WTC11 (cell line): ENCODE results near the gene CCDC92. TPM values are rescaled to one million over a fixed set of nuclear protein-coding genes. Genes with fewer than 3 reads are reported as not detected.

Source experiments
- ATAC-seq: fragments of 200-7000 bp; cut with Tn5 transposase; 2 replicates; pipeline ENCODE4 v1.10.0; 2021; ENCODE audit warnings: mild to moderate bottlenecking, moderate library complexity
- CTCF ChIA-PET: fragments of 300-600 bp; sonication (Branson Sonifier 250); formaldehyde crosslinking; loops from one replicate; lab custom pipeline; 2021; ENCODE audit warnings: antibody characterized with exemption; lab: Charles Lee
- POLR2A ChIA-PET: fragments of 350-600 bp; sonication (Branson Sonifier 250); formaldehyde crosslinking; loops from one replicate; lab custom pipeline; 2021; ENCODE audit warnings: antibody characterized with exemption; lab: Charles Lee
- DNase-seq: peaks from one replicate; pipeline ENCODE4 v3.0.0; 2021; ENCODE audit warnings: low spot score
- H3K27ac Mint-ChIP-seq: 2 replicates; pipeline ENCODE4 v1.8.0; 2021; ENCODE audit warnings: mixed read lengths
- H3K27me3 Mint-ChIP-seq: 2 replicates; pipeline ENCODE4 v1.8.0; 2021; ENCODE audit warnings: low read depth, mild to moderate bottlenecking, moderate library complexity, mixed read lengths
- H3K36me3 Mint-ChIP-seq: 2 replicates; pipeline ENCODE4 v1.8.0; 2021; ENCODE audit warnings: mixed read lengths
- H3K4me1 Mint-ChIP-seq: 2 replicates; pipeline ENCODE4 v1.8.0; 2022; ENCODE audit warnings: mixed read lengths
- H3K4me3 Mint-ChIP-seq: 2 replicates; pipeline ENCODE4 v1.8.0; 2021; ENCODE audit warnings: mild to moderate bottlenecking, moderate library complexity, mixed read lengths
- H3K9me3 Mint-ChIP-seq: 2 replicates; pipeline ENCODE4 v1.8.0; 2021; ENCODE audit warnings: mixed read lengths
- ATF1 ChIP-seq: sonication (generic); formaldehyde crosslinking; IDR thresholded peaks from 2 replicates; pipeline ENCODE4 v1.8.1; 2023; ENCODE audit warnings: mild to moderate bottlenecking, moderate library complexity, missing genetic modification reagents
- CREB1 ChIP-seq: sonication (generic); formaldehyde crosslinking; IDR thresholded peaks from 2 replicates; pipeline ENCODE4 v1.8.0; 2023; ENCODE audit warnings: mild to moderate bottlenecking, missing genetic modification reagents
- CREM ChIP-seq: sonication (generic); formaldehyde crosslinking; IDR thresholded peaks from 2 replicates; pipeline ENCODE4 v1.8.1; 2022; ENCODE audit warnings: mild to moderate bottlenecking, missing genetic modification reagents, moderate library complexity
- ESRRA ChIP-seq: sonication (generic); formaldehyde crosslinking; IDR thresholded peaks from 2 replicates; pipeline ENCODE4 v1.8.1; 2022; ENCODE audit warnings: mild to moderate bottlenecking, missing genetic modification reagents, borderline replicate concordance
- GABPB1 ChIP-seq: sonication (generic); formaldehyde crosslinking; IDR thresholded peaks from 2 replicates; pipeline ENCODE4 v1.8.1; 2023; ENCODE audit warnings: mild to moderate bottlenecking, missing genetic modification reagents
- OVOL2 ChIP-seq: fragments of 250-450 bp; sonication (Bioruptor Pico); IDR thresholded peaks from 2 replicates; pipeline ENCODE4 v1.9.0; 2021; ENCODE audit warnings: mild to moderate bottlenecking, borderline replicate concordance
- RELA ChIP-seq: sonication (generic); formaldehyde crosslinking; IDR thresholded peaks from 2 replicates; pipeline ENCODE4 v1.8.1; 2022; ENCODE audit warnings: missing genetic modification reagents, mild to moderate bottlenecking, borderline replicate concordance
- SMAD4 ChIP-seq: sonication (generic); formaldehyde crosslinking; IDR thresholded peaks from 2 replicates; pipeline ENCODE4 v1.8.0; 2022; ENCODE audit warnings: mild to moderate bottlenecking, missing genetic modification reagents
- SP1 ChIP-seq: sonication (generic); formaldehyde crosslinking; conservative IDR thresholded peaks from 2 replicates; pipeline ENCODE4 v1.8.1; 2022; ENCODE audit warnings: missing genetic modification reagents
- ZNF121 ChIP-seq: sonication (generic); formaldehyde crosslinking; IDR thresholded peaks from 2 replicates; pipeline ENCODE4 v1.8.0; 2023; ENCODE audit warnings: missing genetic modification reagents
- ZNF263 ChIP-seq: sonication (generic); formaldehyde crosslinking; IDR thresholded peaks from 2 replicates; pipeline ENCODE4 v1.8.1; 2022; ENCODE audit warnings: low read depth, mild to moderate bottlenecking, moderate library complexity, missing genetic modification reagents
- ZNF396 ChIP-seq: fragments of 250-450 bp; sonication (Bioruptor Pico); IDR thresholded peaks from 2 replicates; pipeline ENCODE4 v1.8.0; 2021; ENCODE audit warnings: mild to moderate bottlenecking, moderate library complexity, borderline replicate concordance
- total RNA-seq: library from RNA; stranded (reverse); gene quantifications from 3 replicates; pipeline ENCODE4 v1.2.3, GENCODE V29; 2021
- TF ChIP-seq, protein P1 (sequence below): sonication (generic); formaldehyde crosslinking; IDR thresholded peaks from 2 replicates; pipeline ENCODE4 v1.8.1; 2022; ENCODE audit warnings: missing genetic modification reagents, borderline replicate concordance
- TF ChIP-seq, protein P2 (sequence below): sonication (generic); formaldehyde crosslinking; IDR thresholded peaks from 2 replicates; pipeline ENCODE4 v1.8.0; 2023; ENCODE audit warnings: mild to moderate bottlenecking, missing genetic modification reagents
- TF ChIP-seq, protein P3 (sequence below): sonication (generic); formaldehyde crosslinking; IDR thresholded peaks from 2 replicates; pipeline ENCODE4 v1.8.1; 2023; ENCODE audit warnings: mild to moderate bottlenecking, missing genetic modification reagents, moderate library complexity
- TF ChIP-seq, protein P4 (sequence below): fragments of 250-450 bp; sonication (Bioruptor Pico); IDR thresholded peaks from 2 replicates; pipeline ENCODE4 v2.1.2; 2022; ENCODE audit warnings: mild to moderate bottlenecking, moderate library complexity
- TF ChIP-seq, protein P5 (sequence below): sonication (generic); formaldehyde crosslinking; IDR thresholded peaks from 2 replicates; pipeline ENCODE4 v1.8.1; 2022; ENCODE audit warnings: low read depth, missing genetic modification reagents, borderline replicate concordance
- TF ChIP-seq, protein P6 (sequence below): sonication (generic); formaldehyde crosslinking; IDR thresholded peaks from 2 replicates; pipeline ENCODE4 v1.8.1; 2023; ENCODE audit warnings: mild to moderate bottlenecking, moderate library complexity, missing genetic modification reagents
- TF ChIP-seq, protein P7 (sequence below): sonication (generic); formaldehyde crosslinking; IDR thresholded peaks from 2 replicates; pipeline ENCODE4 v1.8.1; 2022; ENCODE audit warnings: low read depth, mild to moderate bottlenecking, moderate library complexity, missing genetic modification reagents, borderline replicate concordance
- TF ChIP-seq, protein P8 (sequence below): sonication (generic); formaldehyde crosslinking; conservative IDR thresholded peaks from 2 replicates; pipeline ENCODE4 v1.8.1; 2022; ENCODE audit warnings: mild to moderate bottlenecking, missing genetic modification reagents

Gene CCDC92
- total RNA-seq, 1 experiment from 2014 or later: 2.7 TPM

DNA sequence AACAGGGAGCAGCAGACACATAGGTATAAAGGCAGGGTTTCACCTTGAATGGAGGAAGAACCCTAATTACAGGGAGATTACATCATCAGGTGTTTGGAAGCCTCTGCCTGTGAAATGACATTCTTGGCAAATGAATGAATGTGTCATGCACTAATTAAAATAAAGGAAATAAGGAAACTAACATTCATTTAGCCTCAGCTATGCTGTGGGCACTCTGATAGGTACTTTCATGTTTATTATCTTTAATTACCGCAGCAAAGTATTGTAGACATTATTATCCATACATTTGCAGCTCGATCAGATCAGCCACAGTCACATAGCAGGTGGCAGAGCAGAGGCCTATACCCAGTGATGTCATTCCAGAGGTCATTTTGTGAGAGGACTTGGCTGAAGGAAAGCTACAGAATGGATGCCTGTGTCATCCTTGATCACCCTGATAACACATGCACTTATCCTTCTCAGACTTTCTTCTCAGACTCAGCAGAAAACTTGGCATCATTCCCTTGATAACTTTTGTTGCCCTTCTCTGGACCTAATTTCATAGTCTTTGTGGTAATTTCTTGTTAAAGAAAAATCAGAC lies 18.8 kb upstream of the CCDC92 start (continued):
- TF ChIP-seq, protein P1, sequence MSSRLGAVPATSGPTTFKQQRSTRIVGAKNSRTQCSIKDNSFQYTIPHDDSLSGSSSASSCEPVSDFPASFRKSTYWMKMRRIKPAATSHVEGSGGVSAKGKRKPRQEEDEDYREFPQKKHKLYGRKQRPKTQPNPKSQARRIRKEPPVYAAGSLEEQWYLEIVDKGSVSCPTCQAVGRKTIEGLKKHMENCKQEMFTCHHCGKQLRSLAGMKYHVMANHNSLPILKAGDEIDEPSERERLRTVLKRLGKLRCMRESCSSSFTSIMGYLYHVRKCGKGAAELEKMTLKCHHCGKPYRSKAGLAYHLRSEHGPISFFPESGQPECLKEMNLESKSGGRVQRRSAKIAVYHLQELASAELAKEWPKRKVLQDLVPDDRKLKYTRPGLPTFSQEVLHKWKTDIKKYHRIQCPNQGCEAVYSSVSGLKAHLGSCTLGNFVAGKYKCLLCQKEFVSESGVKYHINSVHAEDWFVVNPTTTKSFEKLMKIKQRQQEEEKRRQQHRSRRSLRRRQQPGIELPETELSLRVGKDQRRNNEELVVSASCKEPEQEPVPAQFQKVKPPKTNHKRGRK: no peak
- TF ChIP-seq, protein P2, sequence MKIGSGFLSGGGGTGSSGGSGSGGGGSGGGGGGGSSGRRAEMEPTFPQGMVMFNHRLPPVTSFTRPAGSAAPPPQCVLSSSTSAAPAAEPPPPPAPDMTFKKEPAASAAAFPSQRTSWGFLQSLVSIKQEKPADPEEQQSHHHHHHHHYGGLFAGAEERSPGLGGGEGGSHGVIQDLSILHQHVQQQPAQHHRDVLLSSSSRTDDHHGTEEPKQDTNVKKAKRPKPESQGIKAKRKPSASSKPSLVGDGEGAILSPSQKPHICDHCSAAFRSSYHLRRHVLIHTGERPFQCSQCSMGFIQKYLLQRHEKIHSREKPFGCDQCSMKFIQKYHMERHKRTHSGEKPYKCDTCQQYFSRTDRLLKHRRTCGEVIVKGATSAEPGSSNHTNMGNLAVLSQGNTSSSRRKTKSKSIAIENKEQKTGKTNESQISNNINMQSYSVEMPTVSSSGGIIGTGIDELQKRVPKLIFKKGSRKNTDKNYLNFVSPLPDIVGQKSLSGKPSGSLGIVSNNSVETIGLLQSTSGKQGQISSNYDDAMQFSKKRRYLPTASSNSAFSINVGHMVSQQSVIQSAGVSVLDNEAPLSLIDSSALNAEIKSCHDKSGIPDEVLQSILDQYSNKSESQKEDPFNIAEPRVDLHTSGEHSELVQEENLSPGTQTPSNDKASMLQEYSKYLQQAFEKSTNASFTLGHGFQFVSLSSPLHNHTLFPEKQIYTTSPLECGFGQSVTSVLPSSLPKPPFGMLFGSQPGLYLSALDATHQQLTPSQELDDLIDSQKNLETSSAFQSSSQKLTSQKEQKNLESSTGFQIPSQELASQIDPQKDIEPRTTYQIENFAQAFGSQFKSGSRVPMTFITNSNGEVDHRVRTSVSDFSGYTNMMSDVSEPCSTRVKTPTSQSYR (CRISPR knock-in tag): no peak
- no peak for TF ChIP-seq ATF1 (CRISPR knock-in tag)
- no peak for TF ChIP-seq CREM (CRISPR knock-in tag)
- TF ChIP-seq, protein P3, sequence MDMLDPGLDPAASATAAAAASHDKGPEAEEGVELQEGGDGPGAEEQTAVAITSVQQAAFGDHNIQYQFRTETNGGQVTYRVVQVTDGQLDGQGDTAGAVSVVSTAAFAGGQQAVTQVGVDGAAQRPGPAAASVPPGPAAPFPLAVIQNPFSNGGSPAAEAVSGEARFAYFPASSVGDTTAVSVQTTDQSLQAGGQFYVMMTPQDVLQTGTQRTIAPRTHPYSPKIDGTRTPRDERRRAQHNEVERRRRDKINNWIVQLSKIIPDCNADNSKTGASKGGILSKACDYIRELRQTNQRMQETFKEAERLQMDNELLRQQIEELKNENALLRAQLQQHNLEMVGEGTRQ (CRISPR knock-in tag): no peak
- no peak for TF ChIP-seq RELA (CRISPR knock-in tag)

DNA sequence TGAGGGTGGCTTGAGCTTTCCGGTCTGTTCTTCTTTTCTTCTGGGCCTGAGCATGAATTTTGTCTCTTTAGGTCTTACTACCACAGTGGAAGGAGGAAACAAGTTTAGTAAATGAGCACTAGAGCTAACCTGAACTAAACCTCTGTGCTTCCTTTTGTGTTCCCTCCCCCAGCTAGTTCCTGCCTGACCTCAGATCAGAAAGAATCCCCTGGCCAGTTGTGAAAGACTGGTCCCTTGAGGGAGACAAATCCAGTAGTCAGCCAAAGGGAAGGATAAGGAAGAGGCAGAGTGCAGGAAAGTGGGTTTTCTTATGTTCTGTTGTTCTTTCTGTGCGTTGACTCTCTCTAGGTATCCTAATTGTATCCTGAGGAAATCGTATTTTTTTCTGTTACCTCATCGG lies 17.9 kb upstream of the CCDC92 start:
- Mint-ChIP-seq H3K4me1 (peaks cover 10% of the 10 kb centered on the region), H3K36me3 (peaks cover 16% of the 10 kb centered on the region; the same call in 1 of the 2 replicates), H3K4me3 (no peak overlapping the region)
- ATAC-seq: no peak
- TF ChIP-seq ZNF396 (CRISPR knock-in tag) (no peak), SP1 (CRISPR knock-in tag) (no peak), GABPB1 (no peak), CREB1 (CRISPR knock-in tag) (no peak), RELA (CRISPR knock-in tag) (no peak), ZNF121 (CRISPR knock-in tag) (no peak), SMAD4 (CRISPR knock-in tag) (no peak)
- TF ChIP-seq, protein P4, sequence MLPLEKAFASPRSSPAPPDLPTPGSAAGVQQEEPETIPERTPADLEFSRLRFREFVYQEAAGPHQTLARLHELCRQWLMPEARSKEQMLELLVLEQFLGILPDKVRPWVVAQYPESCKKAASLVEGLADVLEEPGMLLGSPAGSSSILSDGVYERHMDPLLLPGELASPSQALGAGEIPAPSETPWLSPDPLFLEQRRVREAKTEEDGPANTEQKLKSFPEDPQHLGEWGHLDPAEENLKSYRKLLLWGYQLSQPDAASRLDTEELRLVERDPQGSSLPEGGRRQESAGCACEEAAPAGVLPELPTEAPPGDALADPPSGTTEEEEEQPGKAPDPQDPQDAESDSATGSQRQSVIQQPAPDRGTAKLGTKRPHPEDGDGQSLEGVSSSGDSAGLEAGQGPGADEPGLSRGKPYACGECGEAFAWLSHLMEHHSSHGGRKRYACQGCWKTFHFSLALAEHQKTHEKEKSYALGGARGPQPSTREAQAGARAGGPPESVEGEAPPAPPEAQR (CRISPR knock-in tag): no peak
- TF ChIP-seq, protein P5, sequence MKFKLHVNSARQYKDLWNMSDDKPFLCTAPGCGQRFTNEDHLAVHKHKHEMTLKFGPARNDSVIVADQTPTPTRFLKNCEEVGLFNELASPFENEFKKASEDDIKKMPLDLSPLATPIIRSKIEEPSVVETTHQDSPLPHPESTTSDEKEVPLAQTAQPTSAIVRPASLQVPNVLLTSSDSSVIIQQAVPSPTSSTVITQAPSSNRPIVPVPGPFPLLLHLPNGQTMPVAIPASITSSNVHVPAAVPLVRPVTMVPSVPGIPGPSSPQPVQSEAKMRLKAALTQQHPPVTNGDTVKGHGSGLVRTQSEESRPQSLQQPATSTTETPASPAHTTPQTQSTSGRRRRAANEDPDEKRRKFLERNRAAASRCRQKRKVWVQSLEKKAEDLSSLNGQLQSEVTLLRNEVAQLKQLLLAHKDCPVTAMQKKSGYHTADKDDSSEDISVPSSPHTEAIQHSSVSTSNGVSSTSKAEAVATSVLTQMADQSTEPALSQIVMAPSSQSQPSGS (CRISPR knock-in tag): no peak
- TF ChIP-seq, all 79 proteins: peak for 0
- no peak for DNase-seq
- Mint-ChIP-seq H3K27me3 (no peaks in the 10 kb centered on the region), H3K27ac (no peak overlapping the region), H3K9me3 (no peaks in the 10 kb centered on the region)
- ChIA-PET CTCF (interaction anchor here (1.7 kb wide), 1 partner anchor 148 kb away, joined by 4 read pairs; no protein-coding TSS in a partner anchor), POLR2A (no interaction called here)

DNA sequence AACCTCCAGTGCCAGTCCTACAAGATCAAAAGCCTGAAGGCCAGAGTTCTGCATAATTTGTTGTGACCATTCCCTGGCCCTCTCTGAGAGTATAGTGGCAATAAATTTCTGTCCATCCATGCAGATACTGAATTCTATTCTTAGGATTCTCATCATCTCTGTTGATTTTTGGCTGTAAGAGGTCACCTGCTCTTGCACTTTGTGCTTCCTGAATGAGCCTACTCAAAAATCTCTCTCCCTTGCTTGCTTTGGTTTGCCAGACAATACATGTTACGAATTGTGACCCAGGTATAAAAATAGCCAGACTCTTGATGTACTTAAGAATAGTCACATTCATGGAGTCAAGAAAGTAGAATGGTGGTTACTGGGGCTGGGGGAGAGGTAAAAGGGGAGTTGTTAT lies 17.1 kb upstream of the CCDC92 start:
- Mint-ChIP-seq H3K27me3 (no peaks in the 10 kb centered on the region), H3K9me3 (no peaks in the 10 kb centered on the region), H3K4me1 (peaks cover 3% of the 10 kb centered on the region), H3K27ac (no peak overlapping the region), H3K4me3 (no peak overlapping the region), H3K36me3 (peaks cover 16% of the 10 kb centered on the region; the same call in 1 of the 2 replicates)
- ChIA-PET CTCF (no interaction called here), POLR2A (no interaction called here)
- ATAC-seq (no peak), DNase-seq (no peak)
- TF ChIP-seq, protein P6, sequence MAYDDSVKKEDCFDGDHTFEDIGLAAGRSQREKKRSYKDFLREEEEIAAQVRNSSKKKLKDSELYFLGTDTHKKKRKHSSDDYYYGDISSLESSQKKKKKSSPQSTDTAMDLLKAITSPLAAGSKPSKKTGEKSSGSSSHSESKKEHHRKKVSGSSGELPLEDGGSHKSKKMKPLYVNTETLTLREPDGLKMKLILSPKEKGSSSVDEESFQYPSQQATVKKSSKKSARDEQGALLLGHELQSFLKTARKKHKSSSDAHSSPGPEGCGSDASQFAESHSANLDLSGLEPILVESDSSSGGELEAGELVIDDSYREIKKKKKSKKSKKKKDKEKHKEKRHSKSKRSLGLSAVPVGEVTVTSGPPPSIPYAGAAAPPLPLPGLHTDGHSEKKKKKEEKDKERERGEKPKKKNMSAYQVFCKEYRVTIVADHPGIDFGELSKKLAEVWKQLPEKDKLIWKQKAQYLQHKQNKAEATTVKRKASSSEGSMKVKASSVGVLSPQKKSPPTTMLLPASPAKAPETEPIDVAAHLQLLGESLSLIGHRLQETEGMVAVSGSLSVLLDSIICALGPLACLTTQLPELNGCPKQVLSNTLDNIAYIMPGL (CRISPR knock-in tag): no peak
- TF ChIP-seq, protein P7, sequence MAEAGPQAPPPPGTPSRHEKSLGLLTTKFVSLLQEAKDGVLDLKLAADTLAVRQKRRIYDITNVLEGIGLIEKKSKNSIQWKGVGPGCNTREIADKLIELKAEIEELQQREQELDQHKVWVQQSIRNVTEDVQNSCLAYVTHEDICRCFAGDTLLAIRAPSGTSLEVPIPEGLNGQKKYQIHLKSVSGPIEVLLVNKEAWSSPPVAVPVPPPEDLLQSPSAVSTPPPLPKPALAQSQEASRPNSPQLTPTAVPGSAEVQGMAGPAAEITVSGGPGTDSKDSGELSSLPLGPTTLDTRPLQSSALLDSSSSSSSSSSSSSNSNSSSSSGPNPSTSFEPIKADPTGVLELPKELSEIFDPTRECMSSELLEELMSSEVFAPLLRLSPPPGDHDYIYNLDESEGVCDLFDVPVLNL (CRISPR knock-in tag): no peak
- TF ChIP-seq SMAD4 (CRISPR knock-in tag) (no peak), OVOL2 (CRISPR knock-in tag) (no peak), ESRRA (no peak), ZNF263 (CRISPR knock-in tag) (no peak)
- TF ChIP-seq, protein P8, sequence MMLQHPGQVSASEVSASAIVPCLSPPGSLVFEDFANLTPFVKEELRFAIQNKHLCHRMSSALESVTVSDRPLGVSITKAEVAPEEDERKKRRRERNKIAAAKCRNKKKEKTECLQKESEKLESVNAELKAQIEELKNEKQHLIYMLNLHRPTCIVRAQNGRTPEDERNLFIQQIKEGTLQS: no peak
